HG03460 (cell line): ENCODE results near the gene AHNAK.
"Not testable (repeated sequence)": the region's sequence is repeated elsewhere in the genome, so short reads cannot be mapped to it uniquely, and the experiment has no call there.

Source experiments
- ATAC-seq: cut with Tn5 transposase; IDR thresholded peaks from one replicate; pipeline ENCODE4 v1.9.1; 2021; ENCODE audit not compliant: unreplicated experiment

Gene AHNAK

DNA sequence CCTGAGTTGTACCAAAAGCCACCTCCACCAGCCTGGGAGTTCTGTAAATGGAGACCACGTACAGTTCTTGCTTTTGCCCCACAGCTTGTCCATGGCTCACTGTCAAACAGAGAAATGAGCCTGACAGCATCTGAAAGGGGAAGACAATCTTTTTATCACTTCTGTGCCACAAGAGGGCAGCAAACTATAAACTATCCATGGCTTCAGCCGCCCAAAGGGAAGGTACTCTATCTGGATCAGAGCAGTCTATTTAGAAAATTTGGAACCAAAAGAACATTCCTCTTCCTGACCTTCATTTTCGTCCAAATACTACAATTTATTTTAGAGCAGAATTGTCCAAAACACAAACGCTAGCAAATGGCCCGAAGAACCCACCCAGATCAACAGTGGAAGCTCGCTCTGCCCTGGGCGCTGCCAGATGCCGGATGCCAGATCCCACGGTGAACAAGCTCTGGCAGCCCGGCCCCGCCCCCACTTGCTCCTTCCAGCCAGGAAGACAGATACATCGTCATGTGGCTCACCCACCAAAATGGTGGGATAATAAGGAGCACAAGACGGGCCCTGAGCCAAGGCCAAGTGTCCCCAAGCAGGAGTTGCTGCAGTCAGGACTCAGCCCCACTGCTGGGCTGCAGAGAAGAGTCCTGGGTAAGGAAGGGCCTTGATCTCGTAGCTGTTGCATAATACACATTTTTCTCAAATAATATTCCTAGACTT, 151.6 kb downstream of the AHNAK start:
- no peak for ATAC-seq

DNA sequence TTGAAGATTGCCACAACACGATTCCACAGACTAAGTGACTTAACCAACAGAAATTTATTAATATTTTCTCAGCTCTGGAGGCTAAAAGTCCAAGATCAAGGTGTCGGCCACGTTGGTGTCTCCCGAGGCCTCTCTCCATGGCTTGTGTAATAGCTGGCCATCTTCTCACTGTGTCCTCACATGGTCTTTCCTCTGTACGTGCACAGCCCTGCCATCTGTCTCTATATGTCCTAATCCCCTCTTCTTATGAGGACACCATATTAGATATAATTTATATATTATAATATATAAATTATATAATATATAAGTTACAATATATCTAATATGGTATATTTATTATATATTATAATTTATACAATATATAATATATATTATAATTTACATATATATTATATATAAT, 152.9 kb downstream of the AHNAK start:
- no peak for ATAC-seq

DNA sequence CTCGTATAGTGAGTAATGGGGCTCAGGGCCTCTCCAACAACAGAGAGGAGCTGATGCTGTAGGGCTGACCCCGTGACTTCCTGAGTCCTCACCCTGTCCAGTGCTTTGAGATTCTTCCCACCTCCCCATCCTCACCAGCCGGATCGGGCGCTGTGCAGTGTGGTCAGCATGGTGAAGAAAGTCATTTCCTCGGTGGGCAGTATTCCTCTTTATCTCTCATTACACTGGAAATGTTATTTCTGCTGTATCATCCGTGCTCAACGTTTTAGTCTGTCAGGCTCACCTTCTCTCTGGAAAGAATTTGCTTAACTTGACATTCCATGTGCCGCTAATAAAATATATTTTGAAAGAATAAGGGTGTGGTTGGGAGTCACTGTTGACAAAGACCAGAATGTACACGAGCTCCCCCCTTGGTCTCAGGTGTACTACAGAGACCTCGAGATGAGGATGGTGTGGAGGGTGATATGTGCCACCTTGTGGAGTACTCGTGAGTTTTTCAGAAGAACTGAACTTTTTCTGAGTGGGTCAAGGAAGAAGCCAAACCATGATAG, 153.5 kb downstream of the AHNAK start:
- no peak for ATAC-seq

DNA sequence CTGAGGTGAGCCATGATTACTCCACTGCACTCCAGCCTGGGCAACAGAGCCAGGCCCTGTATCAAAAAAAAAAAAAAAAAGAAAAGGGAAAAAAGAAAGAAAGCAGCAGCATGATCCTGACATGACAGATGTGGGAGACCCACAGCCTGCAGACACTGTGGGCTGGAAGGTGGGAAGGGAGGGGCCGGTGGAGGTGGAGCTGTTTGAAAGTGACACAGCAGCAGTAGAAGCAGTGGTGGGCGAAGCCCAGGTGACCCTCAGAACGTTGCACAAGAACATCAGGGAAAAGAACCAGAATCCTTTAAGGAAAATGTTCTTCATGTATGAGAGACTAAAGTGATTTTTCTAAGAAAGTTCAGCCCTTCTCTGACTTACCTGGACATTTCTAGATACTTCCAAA, 154.1 kb downstream of the AHNAK start:
- no peak for ATAC-seq

DNA sequence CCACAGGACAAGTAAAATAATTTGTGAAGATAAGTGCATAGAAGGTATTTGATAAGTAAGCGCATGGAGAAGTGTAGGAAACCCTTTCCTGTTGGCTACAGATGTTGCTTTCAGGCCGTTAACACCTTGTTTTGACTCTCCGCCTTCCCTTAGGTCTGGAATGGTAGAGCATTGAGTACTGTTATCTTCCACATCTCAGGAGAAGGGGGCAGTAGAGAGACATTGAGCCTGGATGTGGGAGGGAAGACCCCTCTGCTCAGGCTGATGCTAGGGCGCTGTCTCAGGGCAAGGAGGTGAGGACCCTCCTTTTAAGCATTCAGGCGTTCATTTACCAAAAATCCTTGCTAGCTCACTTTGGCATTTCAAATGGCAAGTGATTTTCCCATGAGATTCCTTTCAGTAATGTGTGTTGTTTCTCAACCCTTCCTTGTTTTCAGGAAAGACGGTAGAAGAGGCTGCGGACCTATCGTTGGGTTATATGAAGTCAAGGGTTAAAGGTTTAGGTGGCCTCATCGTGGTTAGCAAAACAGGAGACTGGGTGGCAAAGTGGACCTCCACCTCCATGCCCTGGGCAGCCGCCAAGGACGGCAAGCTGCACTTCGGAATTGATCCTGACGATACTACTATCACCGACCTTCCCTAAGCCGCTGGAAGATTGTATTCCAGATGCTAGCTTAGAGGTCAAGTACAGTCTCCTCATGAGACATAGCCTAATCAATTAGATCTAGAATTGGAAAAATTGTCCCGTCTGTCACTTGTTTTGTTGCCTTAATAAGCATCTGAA, 154.8 kb downstream of the AHNAK start:
- ATAC-seq, result no peak

DNA sequence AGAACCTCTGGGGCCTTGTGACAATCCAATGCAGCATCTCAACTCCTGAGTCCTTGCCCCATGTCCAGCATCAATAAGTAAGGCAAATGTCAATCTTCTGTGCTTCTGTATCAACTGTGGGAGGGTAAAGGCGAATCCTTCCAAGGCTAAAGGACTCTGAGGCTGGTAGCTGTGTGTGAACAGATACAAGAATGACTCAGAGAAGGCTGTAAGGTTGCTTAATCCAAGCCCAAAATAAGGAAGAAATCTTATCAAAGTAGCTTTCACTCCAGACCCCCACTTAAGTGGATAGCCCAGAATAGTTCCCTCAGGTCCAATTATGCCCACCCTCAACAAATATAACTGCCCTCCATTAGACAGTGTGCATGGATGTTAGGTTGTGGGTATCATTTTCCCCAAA, 155.9 kb downstream of the AHNAK start:
- no peak for ATAC-seq

DNA sequence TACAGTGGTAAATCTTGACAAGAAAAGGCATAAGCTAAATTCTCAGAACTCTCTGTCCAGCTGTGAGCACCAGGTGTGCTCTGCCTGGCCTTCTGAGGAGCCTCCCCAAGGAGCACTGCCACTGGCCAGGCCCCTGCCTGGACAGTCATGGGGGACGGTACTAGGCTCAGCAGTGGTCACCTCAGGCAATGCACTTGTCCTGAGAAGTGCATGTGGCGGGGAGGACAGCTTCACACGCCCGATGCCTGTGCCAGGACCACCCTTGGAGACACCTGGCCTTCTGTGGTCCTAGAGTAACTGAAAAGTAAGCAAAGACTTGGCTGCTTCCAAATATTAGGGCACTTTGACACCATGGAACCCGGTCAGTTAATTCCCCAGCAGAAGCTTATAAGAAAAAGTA, 156.4 kb downstream of the AHNAK start:
- no peak for ATAC-seq

DNA sequence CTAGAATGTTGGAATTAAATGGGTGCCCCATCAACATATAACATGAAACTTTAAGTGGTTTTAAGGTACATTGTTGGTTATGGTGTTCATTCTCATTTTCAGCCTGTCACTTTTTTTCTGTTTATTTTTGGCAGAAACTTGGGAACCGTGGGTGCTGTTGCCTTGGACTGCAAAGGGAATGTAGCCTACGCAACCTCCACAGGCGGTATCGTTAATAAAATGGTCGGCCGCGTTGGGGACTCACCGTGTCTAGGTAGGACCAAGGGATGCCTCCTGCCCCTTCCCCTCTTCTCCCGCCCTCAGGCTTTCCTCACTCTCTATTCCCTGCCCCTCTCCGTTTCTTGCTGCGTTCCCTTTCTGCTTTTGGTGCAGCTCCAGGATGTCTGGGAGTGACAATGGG, 157.6 kb downstream of the AHNAK start:
- ATAC-seq, result no peak

DNA sequence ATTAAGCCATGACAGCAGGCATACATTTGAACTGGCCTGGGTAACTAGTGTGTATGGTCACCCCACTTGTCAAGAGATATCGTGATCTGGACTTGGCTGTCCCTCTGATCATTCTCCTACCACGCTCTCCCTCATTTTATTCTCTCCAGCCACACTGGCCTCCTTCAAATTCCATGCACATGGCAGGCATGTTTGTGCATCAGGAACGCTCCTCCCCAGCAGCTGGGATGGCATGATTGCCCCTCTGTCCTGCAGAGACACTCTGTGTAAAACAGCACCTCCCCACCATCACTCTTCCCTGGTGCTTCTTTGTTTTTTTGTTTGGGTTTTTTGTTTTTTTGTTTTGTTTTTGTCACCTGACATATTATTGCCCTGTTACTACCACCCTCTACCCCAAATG, 159.2 kb downstream of the AHNAK start:
- ATAC-seq, result no peak

DNA sequence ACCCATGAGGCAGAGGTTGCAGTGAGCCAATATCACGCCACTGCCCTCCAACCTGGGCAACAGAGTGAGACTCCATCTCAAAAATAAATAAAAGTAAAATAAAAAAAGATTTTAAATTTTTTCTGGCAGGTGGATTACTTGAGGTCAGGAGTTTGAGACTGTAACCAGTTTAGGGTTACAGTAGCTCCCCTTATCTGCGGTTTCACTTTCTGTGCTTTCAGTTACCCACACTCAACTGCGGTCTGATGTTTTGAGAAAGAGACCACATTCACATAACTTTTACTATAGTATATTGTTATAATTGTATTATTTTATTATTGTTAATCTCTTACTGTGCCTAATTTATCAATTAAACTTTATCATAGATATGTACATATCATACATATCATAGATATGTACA, 160.5 kb downstream of the AHNAK start:
- not testable (repeated sequence) for ATAC-seq

DNA sequence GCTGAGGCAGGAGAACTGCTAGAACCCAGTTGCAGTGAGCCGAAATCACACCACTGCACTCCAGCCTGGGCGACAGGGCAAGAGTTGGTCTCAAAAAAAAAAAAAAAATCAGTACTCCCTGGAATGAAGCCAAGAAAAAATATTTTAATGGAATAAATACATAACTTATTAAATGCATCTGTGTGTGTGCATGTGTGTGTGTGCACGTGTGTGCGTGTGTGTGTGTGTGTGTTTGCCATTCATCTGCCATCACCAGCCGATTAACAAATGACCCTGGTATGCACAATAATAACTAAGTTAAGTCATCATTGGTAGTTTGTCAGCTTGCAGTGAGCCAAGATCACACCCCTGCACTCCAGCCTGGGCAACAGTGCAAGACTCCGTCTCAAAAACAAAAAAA, 162.8 kb downstream of the AHNAK start:
- no peak for ATAC-seq
